ENCODE data around the gene ADAMTS8. TPM values are rescaled to one million over a fixed set of nuclear protein-coding genes. Genes with fewer than 3 reads are reported as not detected.

The ADAMTS8 gene
- total RNA-seq, 1 experiment from 2014 or later, result not detected

- H3K9me3 Mint-ChIP-seq (ENCODE audit: low read depth, unreplicated experiment), result no peaks in the 10 kb centered on the region
- intact Hi-C loops (cut with micrococcal nuclease; ENCODE audit: unreplicated experiment), result no loop called here
- DNase-seq, result no peak
Measured at GRCh38 chr11:130476200-130476921, 48.0 kb upstream of the ADAMTS8 start.

GRCh38 chr11:130475426-130476053 lies 47.1 kb upstream of the ADAMTS8 start:
- no peaks in the 10 kb centered on the region for H3K4me1 Mint-ChIP-seq (ENCODE audit: low read depth, unreplicated experiment)
- H3K4me3 Mint-ChIP-seq (ENCODE audit: low read depth, unreplicated experiment), result no peak overlapping the region
- H3K27ac Mint-ChIP-seq (ENCODE audit: unreplicated experiment), result no peak overlapping the region
- no peaks in the 10 kb centered on the region for H3K9me3 Mint-ChIP-seq (ENCODE audit: low read depth, unreplicated experiment)
- H3K27me3 Mint-ChIP-seq (ENCODE audit: unreplicated experiment), result no peaks in the 10 kb centered on the region
- CTCF ChIA-PET, result no interaction called here
- DNase-seq, result no peak
- intact Hi-C loops (cut with micrococcal nuclease; ENCODE audit: unreplicated experiment), result no loop called here
- peaks cover 4% of the 10 kb centered on the region for H3K36me3 Mint-ChIP-seq (ENCODE audit: insufficient read depth, unreplicated experiment)
- TF ChIP-seq CTCF (IDR thresholded peaks at IDR 0.05; ENCODE audit: unreplicated experiment), result no peak
- no TSS peak for BruUV-seq (replicated peaks)

More at GRCh38 chr11:130476200-130476921, 48.0 kb upstream of the ADAMTS8 start:
- no peaks in the 10 kb centered on the region for H3K4me1 Mint-ChIP-seq (ENCODE audit: low read depth, unreplicated experiment)
- CTCF ChIA-PET, result no interaction called here
- peak overlapping the region; percentile 17 for H3K27ac Mint-ChIP-seq (ENCODE audit: unreplicated experiment)
- no peaks in the 10 kb centered on the region for H3K27me3 Mint-ChIP-seq (ENCODE audit: unreplicated experiment)
- no peak for TF ChIP-seq CTCF (IDR thresholded peaks at IDR 0.05; ENCODE audit: unreplicated experiment)
- peaks cover 4% of the 10 kb centered on the region for H3K36me3 Mint-ChIP-seq (ENCODE audit: insufficient read depth, unreplicated experiment)
- no TSS peak for BruUV-seq (replicated peaks)
- H3K4me3 Mint-ChIP-seq (ENCODE audit: low read depth, unreplicated experiment), result no peak overlapping the region

- no peak overlapping the region for H3K4me3 Mint-ChIP-seq (ENCODE audit: low read depth, unreplicated experiment)
- H3K27ac Mint-ChIP-seq (ENCODE audit: unreplicated experiment), result no peak overlapping the region
- TF ChIP-seq CTCF (IDR thresholded peaks at IDR 0.05; ENCODE audit: unreplicated experiment), result no peak
- intact Hi-C loops (cut with micrococcal nuclease; ENCODE audit: unreplicated experiment), result no loop called here
- peaks cover 4% of the 10 kb centered on the region for H3K36me3 Mint-ChIP-seq (ENCODE audit: insufficient read depth, unreplicated experiment)
- no peak for DNase-seq
- H3K4me1 Mint-ChIP-seq (ENCODE audit: low read depth, unreplicated experiment), result no peaks in the 10 kb centered on the region
- no peaks in the 10 kb centered on the region for H3K9me3 Mint-ChIP-seq (ENCODE audit: low read depth, unreplicated experiment)
- BruUV-seq (replicated peaks), result no TSS peak
- CTCF ChIA-PET, result no interaction called here
- H3K27me3 Mint-ChIP-seq (ENCODE audit: unreplicated experiment), result no peaks in the 10 kb centered on the region
Measured at GRCh38 chr11:130474637-130475400, 46.4 kb upstream of the ADAMTS8 start.

- Mint-ChIP-seq H3K27me3 (ENCODE audit: unreplicated experiment) (no peaks in the 10 kb centered on the region), H3K9me3 (ENCODE audit: low read depth, unreplicated experiment) (no peaks in the 10 kb centered on the region), H3K27ac (ENCODE audit: unreplicated experiment) (no peak overlapping the region), H3K36me3 (ENCODE audit: insufficient read depth, unreplicated experiment) (peaks cover 4% of the 10 kb centered on the region), H3K4me3 (ENCODE audit: low read depth, unreplicated experiment) (no peak overlapping the region), H3K4me1 (ENCODE audit: low read depth, unreplicated experiment) (no peaks in the 10 kb centered on the region)
- CTCF ChIA-PET, result no interaction called here
- DNase-seq, result no peak
- intact Hi-C loops (cut with micrococcal nuclease; ENCODE audit: unreplicated experiment), result no loop called here
- no peak for TF ChIP-seq CTCF (IDR thresholded peaks at IDR 0.05; ENCODE audit: unreplicated experiment)
- no TSS peak for BruUV-seq (replicated peaks)
Measured at GRCh38 chr11:130473795-130474377, 45.5 kb upstream of the ADAMTS8 start.

Measured in Calu3 (cell line).